ENCODE results near the gene CAPN15. TPM values are rescaled to one million over a fixed set of nuclear protein-coding genes. Genes with fewer than 3 reads are reported as not detected.
A peak's percentile ranks its signal among the peaks of the same experiment; 100 is the strongest.
"Not testable (repeated sequence)": the region's sequence is repeated elsewhere in the genome, so short reads cannot be mapped to it uniquely, and the experiment has no call there.

Gene CAPN15
- polyA plus RNA-seq, 4 donors = 23.1 to 35.7 (median 26.3) TPM

GRCh38 chr16:588889-589657, 61.6 kb downstream of the CAPN15 start:
- DNase-seq (ENCODE audit: low read depth in 4 of 4, low spot score in 3 of 4) = peak; percentile 91 to 98 (median 92)

DNA sequence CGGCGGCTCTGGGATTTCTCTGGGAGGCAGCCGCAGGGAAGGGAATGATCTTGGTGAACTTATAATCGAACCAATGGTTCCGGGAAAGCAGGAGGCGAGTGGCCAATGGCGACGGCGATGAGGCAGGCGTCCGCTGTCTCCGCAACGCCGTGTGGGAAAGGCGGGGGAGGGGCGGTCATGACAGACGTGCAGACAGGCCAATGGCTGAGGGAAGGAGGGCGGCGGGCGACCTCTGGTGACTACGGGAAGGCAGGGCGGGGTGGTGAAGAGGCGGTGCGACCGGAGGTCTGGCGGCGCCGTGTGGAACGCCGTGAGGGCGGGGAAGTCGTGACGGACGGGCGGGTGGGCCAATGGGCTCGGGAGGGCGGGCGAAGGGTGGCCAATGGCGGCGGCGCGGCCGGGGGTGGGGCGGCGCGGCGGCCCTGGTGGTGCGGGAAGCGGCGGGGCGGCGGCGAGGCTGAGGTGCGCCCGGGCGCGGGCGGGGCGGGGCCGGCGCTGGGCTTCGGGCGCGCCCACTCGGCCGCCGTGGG, 62.2 kb downstream of the CAPN15 start, which contains the start of gene RAB40C:
TSS of gene RAB40C (plus strand) at position 409 of the 530 bp plus-strand sequence. CDS start 226 bp downstream, outside the sequence.
- DNase-seq (ENCODE audit: low read depth in 4 of 4, low spot score in 3 of 4) = peak; percentile 92 to 100 (median 94)

DNA sequence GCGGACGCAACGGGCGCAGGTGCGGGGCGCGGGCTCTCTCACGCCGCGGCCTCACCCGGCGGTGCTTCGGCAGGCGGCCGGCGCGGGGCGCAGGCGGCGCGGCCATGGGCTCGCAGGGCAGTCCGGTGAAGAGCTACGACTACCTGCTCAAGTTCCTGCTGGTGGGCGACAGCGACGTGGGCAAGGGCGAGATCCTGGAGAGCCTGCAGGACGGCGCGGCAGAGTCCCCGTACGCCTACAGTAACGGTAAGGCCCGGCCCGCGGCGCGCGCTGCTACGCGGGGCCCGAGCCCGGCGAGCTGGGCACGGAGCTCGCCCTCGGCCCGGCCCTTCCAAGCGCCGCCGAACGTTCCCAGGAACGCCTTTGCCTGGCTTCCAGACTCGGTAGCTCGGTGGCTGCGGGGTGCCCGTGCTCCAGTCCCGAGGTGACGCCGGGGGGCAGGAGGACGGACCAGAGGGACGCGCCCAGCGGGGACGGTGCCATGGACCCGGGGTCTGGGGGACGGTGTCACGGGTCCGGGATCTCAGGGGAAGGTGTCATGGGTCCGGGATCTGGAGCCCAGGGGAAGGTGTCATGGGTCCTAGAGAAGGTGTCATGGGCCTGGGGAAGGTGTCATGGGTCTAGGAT, 62.8 kb downstream of the CAPN15 start:
- no peak for DNase-seq (ENCODE audit: low read depth in 4 of 4, low spot score in 3 of 4)

GRCh38 chr16:590815-591200, 63.3 kb downstream of the CAPN15 start:
- no peak for DNase-seq (ENCODE audit: low read depth in 4 of 4, low spot score in 3 of 4)

DNA sequence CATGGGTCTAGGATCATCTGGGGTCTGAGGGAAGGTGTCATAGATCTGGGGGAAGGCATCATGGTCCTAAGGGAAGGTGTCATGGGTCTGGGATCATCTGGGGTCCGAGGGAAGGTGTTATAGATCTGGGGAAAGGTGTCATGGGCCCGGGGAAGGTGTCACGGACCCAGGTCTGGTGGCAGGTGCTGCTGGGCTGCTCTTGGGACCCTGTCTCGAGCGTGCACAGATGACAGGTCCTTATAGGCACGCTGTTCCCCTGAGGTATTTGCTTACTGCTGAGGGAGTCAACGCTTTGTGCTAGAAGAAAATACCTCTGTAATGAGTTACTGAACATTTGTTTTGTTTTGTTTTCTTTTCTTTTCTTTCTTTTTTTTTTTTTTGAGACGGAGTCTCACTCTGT, 63.7 kb downstream of the CAPN15 start:
- no peak for DNase-seq (ENCODE audit: low read depth in 4 of 4, low spot score in 3 of 4)

- no peak for DNase-seq (ENCODE audit: low read depth in 4 of 4, low spot score in 3 of 4)
These were observed 64.5 kb downstream of the CAPN15 start for GRCh38 chr16:591892-592517.

DNA sequence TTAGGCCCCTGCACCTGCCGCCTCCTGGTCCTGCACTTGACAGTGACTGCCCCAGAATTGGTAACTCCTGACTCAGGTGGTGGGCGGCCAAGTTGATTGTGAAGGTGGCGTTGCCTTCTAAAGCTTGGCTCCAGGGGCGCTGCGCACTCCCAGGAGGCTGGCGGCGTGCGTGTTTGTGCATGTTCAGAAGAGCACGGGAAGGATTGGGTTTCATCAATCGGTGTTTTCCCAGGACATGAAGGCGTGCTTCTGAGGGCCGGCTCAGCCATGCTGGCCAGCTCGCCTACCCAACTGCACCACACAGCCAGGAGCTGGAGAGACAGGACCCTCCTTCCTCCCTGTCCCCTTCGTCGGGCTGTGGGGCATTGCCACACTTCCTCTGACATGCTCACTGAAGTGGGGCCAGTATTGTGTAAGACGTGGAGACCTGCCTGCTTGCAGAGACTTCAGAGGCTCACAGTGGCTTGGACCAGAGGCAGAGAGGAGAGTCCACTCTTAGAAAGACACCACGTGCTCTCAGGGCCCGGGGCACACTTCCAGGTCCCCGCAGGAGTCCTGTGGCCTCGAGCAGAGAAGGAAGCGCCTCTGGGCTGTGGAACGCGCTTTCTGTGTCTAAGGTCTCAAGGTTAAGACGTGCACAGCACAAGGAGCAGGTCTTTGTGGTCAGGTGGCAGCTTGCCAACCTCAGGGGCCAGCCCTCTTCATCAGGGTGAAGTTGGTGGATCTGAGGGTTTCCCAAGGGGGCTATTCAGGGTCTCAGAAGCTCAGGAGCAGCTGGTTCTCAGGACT, 65.2 kb downstream of the CAPN15 start:
- DNase-seq (ENCODE audit: low read depth in 4 of 4, low spot score in 3 of 4) = no peak

GRCh38 chr16:593406-593805, 65.9 kb downstream of the CAPN15 start:
- DNase-seq (ENCODE audit: low read depth in 4 of 4, low spot score in 3 of 4) = no peak

GRCh38 chr16:593807-594206, 66.3 kb downstream of the CAPN15 start:
- no peak for DNase-seq (ENCODE audit: low read depth in 4 of 4, low spot score in 3 of 4)

GRCh38 chr16:595094-595528, 67.6 kb downstream of the CAPN15 start:
- no peak for DNase-seq (ENCODE audit: low read depth in 4 of 4, low spot score in 3 of 4)

DNA sequence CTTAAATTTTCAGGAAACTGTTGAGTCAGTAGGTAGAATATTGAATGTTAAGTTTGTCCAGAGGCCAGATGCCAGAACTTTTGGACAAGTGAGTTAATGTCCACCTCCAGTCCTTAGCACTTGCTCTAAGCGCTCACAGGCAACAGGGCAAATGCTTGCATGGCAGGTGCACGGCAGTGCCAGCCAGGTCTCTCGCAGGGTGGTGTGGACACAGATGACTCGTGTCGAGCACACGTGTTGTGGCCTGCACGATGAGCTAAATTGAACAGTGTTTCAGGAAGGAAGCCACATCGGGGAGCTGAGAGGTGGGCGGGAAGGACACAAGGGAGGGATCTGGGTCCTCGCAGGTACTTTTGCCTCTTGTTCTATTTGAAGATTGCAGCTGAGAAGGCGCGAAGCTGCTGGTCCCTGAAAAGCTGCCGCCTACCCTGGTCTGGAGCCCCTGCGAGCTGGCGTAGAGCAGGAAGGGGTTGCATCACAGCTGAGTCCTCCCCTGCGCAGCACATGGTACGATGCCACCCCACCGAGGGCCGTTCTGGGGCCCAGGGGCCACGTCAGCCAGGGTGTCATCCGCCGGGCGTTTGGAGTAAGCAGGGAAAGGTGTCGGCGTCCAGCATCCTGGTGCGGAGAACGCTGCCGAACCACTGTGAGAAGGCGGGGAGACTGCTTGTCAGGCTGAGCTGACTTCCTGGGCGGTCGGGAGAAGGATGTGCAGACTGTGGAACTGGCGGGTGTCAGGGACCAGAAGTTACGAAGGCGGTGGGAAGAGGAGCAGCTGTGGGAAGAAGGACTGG, 68.6 kb downstream of the CAPN15 start:
- DNase-seq (ENCODE audit: low read depth in 4 of 4, low spot score in 3 of 4) = no peak

DNA sequence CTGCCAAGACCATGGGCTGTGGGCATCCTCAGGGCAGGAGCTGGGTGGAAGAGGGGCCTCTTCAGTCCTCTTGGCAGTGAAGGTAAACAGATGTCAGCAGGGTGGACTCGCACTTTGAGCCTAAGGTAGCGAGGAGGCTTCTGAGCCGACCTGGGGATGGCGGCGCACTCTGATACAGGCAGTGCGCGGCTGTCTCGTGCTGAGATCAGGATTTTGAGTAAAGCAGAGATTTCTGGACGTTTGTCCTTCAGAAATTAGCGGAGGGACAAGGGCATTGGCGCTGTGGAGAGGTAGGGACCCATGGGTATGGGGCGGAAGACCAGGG, 69.2 kb downstream of the CAPN15 start:
- DNase-seq (ENCODE audit: low read depth in 4 of 4, low spot score in 3 of 4) = no peak

DNA sequence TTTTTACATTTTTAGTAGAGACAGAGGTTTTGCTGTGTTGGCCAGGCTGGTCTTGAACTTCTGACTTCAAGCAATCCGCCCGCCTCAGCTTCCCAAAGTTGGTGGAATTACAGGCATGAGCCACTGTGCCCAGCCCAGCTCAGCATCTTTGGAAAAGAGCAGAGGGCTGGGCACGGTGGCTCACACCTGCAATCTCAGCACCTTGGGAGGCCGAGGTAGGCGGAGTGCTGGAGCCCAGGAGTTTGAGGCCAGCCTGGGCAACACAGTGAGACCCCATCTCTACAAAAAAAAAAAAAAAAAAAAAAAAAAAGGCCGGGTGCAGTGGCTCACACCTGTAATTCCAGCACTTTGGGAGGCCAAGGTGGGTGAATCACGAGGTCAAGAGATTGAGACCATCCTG, 70.1 kb downstream of the CAPN15 start:
- not testable (repeated sequence) for DNase-seq (ENCODE audit: low read depth in 4 of 4, low spot score in 3 of 4)

DNA sequence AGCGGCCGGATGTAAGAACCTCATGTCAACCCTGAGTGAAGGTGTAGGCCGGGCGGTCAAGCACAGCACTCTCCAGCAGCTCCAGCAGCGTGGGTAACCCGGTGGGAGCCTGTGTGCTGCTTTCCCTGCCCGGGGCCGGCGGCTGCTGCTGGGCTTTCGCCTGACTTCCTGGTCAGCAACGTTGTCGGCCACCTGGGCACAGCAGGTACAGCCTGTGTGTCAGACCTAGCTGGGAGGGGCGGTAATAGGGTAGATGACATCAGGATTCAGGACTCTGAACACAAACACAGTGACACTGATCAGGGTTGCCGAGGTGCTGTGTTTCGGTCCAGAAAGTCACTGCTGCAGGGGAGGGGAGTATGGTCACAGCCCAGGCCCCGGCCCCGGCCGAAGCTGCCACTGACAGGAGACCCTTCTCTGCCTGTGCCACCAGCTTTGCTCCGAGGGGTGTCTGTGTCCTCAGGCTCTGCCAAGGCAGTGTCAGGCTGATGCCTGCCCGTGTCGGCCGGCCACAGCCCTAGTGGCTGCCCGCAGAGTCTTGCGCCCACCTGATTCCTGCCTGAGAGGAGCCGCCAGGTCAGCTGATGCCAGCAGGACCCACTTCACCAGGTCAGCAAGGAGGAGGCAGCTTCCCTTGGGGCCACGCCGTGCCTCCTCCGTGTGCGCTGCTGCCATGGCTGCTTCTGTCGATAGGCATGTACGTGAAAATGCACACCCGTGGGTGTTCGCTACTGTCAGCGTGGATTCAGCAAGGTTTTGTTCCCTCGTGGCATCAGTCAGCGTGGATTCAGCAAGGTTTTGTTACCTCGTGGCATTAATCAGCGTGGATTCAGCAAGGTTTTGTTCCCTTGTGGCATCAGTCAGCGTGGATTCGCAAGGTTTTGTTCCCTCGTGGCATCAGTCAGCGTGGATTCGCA, 71.6 kb downstream of the CAPN15 start:
- DNase-seq (ENCODE audit: low read depth in 4 of 4, low spot score in 3 of 4) = no peak

DNA sequence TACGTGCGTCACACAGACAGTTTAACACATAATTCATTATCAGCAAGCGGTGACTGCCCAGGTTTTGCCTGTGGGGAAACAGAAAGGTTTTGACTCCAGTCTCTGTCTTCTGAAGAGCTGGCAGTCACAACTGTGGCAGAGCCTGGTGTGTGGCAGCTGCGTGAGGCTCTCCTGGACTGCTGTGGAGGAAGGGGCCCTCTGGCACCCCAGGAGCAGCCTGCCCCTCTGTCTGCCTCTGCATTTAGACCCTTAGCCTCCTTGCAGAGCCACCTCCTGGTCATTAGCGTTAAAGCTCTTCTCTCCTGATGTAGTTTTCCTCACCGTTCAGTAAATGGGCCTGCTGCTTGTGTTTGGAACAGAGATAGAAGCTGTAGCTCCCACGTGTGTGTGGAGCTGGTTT, 73.3 kb downstream of the CAPN15 start:
- no peak for DNase-seq (ENCODE audit: low read depth in 4 of 4, low spot score in 3 of 4)

DNA sequence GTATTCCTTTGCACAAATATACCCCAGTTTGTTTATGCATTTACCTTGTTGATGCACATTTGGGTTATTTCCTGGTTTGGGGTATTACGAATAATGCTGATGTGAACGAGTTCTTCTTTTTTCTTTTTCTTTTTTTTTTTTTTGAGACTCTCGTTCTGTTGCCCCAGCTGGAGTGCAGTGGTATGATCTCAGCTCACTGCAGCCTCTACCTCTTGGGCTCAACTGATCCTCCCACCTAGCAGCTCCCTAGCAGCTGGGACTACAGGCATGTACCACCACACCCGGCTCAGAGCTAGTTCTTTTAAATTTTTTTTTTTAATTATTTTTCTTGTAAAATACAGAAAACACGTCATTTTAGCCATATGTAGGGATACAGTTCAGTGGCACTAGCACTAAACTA, 76.4 kb downstream of the CAPN15 start:
- DNase-seq (ENCODE audit: low read depth in 4 of 4, low spot score in 3 of 4) = no peak
